Stimulated activated naive CD8-positive, alpha-beta T cell treated with anti-CD3 and anti-CD28 coated beads, Interleukin-15, amount 100 ng/mL, for 72 hours (primary cell): ENCODE measurements around the gene HHIPL1.

Source experiments
- ATAC-seq: fragments of 150-1000 bp; cut with Tn5 transposase; 2 replicates; pipeline ENCODE4 v1.10.0; 2021; ENCODE audit warnings: mild to moderate bottlenecking, moderate library complexity
- DNase-seq, 2 donors: peaks; one replicate each; pipeline ENCODE4 v3.0.0; 2021 to 2022
- H3K27ac Mint-ChIP-seq, 2 donors: one replicate each; pipeline ENCODE4 v1.8.0; 2022; ENCODE audit warnings: mild to moderate bottlenecking in 2 of 2, mixed read lengths in 2 of 2, moderate library complexity in 2 of 2
- H3K27me3 Mint-ChIP-seq: one replicate; pipeline ENCODE4 v1.8.0; 2022; ENCODE audit warnings: mixed read lengths
- H3K4me1 Mint-ChIP-seq: one replicate; pipeline ENCODE4 v1.8.0; 2022; ENCODE audit warnings: mild to moderate bottlenecking, mixed read lengths
- H3K4me3 Mint-ChIP-seq, 2 donors: one replicate each; pipeline ENCODE4 v1.8.0; 2022; ENCODE audit warnings: mild to moderate bottlenecking in 2 of 2, mixed read lengths in 2 of 2, moderate library complexity in 1 of 2
- H3K9me3 Mint-ChIP-seq, 2 donors: one replicate each; pipeline ENCODE4 v1.8.0; 2022; ENCODE audit warnings: mixed read lengths in 2 of 2

The HHIPL1 gene

DNA sequence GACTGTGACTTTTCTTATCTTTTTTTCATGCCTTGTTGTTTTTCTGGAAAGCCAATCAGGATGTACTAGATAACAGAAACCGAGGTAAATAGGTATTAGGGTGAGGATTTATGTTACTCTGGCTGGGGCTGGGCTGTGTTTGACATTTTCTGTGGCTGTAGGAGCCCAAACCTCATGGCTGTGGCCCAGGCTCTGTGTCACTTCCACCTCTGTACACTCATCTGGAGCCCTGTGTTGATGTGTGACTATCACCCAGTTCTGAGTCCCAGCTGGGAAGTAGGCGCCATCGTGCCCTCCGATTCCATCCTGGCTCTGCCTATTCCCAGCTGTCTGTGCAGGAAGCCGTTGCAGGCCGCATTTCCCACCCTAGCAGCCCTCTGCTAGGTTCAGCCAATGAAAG lies 1.6 kb upstream of the HHIPL1 start:
- no peak overlapping the region for H3K27ac Mint-ChIP-seq
- DNase-seq, result no peak
- peak; percentile 57 for ATAC-seq
- no peaks in the 10 kb centered on the region for H3K9me3 Mint-ChIP-seq
- no peak overlapping the region for H3K4me3 Mint-ChIP-seq
- H3K27me3 Mint-ChIP-seq, result peaks cover 42% of the 10 kb centered on the region
- H3K4me1 Mint-ChIP-seq, result peaks cover 8% of the 10 kb centered on the region

DNA sequence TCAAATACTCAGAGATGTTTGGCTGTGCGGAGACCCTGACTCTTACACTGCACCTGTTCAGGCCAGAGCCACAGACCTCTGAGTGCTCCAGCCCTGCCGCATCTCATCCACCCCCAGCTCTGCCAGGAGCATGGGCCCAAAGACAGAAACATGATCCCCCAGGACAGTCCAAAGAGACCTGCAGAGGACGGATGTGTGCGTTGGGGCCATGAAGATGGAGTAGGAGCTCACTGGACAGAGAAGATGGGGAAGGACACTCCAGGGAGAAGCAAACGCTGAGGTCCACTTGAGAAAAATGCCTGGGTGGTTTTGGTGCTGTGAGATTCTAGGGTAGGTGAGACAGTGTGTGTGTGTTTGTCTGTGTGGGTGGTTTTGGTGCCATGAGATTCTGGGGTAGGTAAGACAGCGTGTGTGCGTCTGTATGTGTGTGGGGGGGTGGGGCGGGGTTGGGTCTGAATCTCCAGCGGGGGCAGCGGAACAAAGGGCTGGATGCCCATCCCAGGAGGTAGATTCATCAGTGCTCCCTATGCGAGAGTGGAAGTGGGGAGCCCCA lies 818 bp upstream of the HHIPL1 start:
- ATAC-seq, result no peak
- Mint-ChIP-seq H3K27ac (peak overlapping the region in 1 of 2 donors; percentile 6), H3K4me3 (peak overlapping the region in 1 of 2 donors; percentile 8), H3K27me3 (peaks cover 42% of the 10 kb centered on the region), H3K4me1 (peaks cover 8% of the 10 kb centered on the region), H3K9me3 (no peaks in the 10 kb centered on the region)
- no peak for DNase-seq

DNA sequence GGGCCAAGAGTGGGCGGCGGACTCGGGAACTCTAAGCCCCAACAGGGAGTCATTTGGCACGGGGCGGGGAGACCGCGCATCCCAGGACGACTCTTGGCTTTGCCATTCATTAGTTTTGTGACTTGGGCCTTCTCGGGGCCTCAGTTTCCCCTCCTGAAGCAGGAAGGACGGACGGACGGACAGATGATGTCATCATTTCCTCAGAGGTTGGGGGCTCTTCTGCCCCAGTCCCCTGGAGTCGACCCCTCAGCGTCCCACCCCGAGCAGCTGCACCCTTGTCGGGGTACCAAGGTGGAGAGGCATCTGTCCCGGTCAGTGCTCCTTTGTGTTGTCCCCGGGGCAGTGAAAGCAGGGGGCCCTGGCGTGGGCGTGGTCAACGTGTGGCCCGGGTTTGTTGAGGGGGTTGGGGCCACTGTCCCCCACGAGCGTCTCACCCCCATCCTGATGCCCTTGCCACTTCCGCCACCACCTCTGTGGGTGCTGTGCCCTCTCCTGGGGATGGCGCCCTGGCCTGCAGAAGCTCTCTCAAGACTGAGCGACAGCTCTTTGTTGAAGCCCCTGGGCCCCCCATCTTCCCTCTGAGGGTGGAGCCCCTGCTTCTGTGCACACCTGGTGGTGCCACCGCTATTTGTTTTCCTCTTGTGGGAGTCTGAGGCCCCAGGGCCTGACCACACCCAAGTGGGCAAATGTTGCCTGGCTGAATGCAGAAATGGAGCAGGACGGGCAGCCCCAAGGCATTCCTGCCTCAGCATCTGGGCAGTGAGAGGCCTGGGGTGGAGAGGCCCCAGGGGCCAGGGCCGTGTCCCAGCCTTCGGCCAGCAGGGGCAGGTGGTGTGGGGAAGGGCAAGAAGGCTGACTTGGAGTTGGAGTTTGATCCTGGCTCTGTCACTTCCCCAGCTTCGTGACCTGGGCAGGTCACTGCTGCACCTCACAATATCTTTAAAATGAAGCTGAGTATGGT lies 896 bp downstream of the HHIPL1 start:
- no peak overlapping the region for H3K27ac Mint-ChIP-seq
- H3K9me3 Mint-ChIP-seq, result no peaks in the 10 kb centered on the region
- peak overlapping the region; percentile 12 to 34 for H3K4me3 Mint-ChIP-seq
- ATAC-seq (peak; percentile 26), DNase-seq (no peak)
- H3K27me3 Mint-ChIP-seq, result peaks cover 42% of the 10 kb centered on the region
- peaks cover 8% of the 10 kb centered on the region for H3K4me1 Mint-ChIP-seq

DNA sequence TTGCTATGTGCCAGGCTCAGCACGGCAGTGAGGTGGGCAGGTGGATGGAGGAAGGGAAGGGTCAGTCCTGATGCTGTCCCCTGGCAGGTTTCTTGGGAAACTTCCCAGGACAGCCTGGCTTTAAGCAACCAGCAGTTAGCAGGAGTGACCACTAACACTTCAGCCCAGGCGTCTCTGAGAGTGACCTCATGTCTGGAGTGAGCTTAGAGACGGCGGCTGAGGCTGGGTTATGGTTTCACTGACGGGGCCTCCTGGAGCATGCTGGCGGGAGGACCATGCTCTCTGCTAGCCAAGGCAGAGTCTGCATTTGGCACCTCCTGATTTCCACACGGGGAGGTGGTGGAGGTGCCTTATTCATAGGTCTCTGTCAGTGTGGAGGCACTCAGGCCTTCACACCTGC lies 2.5 kb downstream of the HHIPL1 start:
- H3K4me3 Mint-ChIP-seq, result no peak overlapping the region
- no peak for DNase-seq
- ATAC-seq, result no peak
- no peaks in the 10 kb centered on the region for H3K9me3 Mint-ChIP-seq
- peaks cover 42% of the 10 kb centered on the region for H3K27me3 Mint-ChIP-seq
- no peak overlapping the region for H3K27ac Mint-ChIP-seq
- peaks cover 8% of the 10 kb centered on the region for H3K4me1 Mint-ChIP-seq

DNA sequence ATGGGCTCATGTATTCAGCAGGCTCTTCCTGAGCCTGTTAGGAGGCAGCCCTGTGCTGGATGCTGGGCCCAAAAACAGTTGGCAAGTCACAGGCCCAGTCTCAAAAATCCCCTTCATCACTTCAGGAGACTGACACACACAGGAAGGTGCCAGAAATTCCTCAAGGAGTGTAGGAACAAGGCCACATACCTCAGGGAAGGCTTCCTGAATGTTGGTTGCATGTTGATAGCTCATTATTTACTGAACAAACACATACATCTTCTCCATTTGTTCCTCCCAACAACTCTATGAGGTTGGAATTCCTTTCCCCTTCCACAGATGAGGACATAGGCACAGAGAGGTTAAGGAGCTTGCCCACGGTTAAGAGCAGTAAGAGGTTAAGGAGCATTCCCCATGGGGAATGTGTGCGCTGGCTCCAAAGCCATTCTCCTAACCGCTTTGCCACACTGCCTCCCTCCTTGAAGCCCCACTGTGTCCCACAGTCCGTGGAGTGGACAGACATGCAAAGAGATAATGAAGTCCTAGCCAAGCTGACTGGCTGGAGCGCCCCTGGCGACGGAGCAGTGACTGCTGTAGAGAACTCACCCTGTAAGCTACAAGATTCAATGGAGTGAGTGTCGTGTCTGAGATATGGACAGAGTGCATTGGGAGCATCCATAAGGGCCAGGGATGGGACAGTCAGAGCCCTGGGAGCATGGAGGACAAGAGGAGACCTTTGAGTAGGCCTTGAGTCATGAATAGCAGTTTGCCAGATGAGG lies 3.3 kb downstream of the HHIPL1 start:
- DNase-seq (no peak), ATAC-seq (no peak)
- Mint-ChIP-seq H3K4me1 (peaks cover 8% of the 10 kb centered on the region), H3K9me3 (no peaks in the 10 kb centered on the region), H3K27me3 (peaks cover 39% of the 10 kb centered on the region), H3K4me3 (no peak overlapping the region), H3K27ac (no peak overlapping the region)

DNA sequence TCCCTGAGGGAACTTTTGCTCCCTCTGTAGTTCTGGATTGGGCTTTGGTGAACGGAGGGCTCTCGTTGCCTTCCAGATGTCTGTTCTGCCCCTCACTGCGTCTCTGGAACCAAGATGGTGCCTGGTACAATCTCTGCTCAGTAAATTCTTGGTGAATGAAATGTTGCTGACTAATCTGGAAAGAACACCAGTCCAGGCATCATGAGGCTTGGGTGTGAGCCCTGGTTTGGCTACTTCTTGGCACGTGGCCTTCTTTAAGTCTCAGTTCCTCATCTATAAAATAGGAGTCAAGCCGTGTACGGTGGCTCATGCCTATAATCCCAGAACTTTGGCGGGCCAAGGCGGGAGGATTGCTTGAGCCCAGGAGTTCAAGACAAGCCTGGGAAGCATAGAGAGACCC lies 4.3 kb downstream of the HHIPL1 start:
- H3K4me1 Mint-ChIP-seq, result peaks cover 8% of the 10 kb centered on the region
- DNase-seq (no peak), ATAC-seq (no peak)
- no peak overlapping the region for H3K27ac Mint-ChIP-seq
- H3K9me3 Mint-ChIP-seq, result no peaks in the 10 kb centered on the region
- no peak overlapping the region for H3K4me3 Mint-ChIP-seq
- peaks cover 36% of the 10 kb centered on the region for H3K27me3 Mint-ChIP-seq

DNA sequence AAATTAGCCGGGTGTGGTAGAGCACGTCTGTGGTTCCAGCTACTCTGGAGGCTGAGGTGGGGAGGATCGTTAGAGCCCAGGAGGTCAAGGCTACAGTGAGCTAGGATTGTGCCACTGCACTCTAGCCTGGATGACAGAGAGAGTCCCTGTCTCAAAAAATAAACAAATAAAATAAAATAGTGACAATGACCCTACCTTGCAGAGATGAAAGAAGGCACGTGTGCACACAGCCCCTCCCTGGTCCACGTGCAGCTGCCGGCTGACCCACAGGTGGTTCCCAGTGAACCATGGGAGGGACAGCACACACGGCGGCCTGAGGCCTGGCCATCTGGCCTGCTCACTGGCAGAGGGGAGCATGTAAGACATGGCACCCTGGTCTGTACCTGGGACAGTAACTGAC lies 4.7 kb downstream of the HHIPL1 start:
- DNase-seq (no peak), ATAC-seq (no peak)
- Mint-ChIP-seq H3K4me3 (no peak overlapping the region), H3K9me3 (no peaks in the 10 kb centered on the region), H3K27me3 (peaks cover 33% of the 10 kb centered on the region), H3K27ac (no peak overlapping the region), H3K4me1 (peaks cover 8% of the 10 kb centered on the region)

DNA sequence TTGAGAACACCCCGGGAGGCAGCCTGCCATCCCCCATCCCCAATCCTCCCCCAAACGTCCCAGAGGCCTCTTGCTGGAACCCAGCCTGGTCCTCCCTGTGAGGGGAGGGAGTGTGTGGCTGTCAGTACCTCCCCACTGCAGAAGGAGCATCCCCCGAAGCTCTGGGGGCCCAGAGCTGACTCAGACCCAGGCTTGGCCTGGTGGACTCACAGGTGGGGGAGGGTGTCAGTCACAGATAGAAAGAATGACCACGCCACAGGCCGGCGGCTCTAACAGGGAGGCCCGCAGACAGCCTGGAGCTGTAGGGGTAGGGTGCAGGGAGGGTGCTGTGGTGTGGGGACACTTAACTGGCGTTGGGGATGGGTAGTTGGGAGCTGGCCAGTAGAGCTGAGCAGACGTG lies 5.3 kb downstream of the HHIPL1 start:
- ATAC-seq (no peak), DNase-seq (no peak)
- no peak overlapping the region for H3K27ac Mint-ChIP-seq
- no peak overlapping the region for H3K4me3 Mint-ChIP-seq
- no peaks in the 10 kb centered on the region for H3K9me3 Mint-ChIP-seq
- peaks cover 38% of the 10 kb centered on the region for H3K27me3 Mint-ChIP-seq
- H3K4me1 Mint-ChIP-seq, result peaks cover 8% of the 10 kb centered on the region

DNA sequence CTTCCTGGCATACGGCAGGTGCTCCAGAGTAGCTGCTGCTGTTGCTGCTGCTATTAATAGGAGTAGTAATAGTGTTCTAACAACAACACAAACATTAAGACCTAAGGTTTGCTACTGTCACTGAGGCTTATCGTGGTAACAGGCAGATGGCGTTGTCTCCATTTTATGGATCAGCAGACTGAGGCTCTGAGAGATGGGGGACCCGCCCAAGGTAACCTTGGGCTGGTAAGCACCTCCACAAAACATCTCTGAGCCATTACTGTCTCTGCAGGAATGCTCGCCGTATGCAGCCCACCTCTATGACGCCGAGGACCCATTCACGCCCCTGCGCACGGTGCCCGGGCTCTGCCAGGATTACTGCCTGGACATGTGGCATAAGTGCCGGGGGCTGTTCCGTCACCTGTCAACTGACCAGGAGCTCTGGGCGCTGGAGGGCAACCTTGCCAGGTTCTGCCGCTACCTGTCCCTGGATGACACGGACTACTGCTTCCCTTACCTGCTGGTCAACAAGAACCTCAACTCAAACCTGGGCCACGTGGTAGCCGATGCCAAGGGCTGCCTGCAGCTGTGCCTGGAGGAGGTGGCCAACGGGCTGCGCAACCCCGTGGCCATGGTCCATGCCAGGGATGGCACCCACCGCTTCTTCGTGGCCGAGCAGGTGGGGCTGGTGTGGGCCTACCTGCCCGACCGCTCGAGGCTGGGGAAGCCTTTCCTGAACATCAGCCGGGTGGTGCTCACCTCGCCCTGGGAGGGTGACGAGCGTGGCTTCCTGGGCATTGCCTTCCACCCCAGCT lies 7.2 kb downstream of the HHIPL1 start:
- H3K27me3 Mint-ChIP-seq, result peaks cover 38% of the 10 kb centered on the region
- no peak overlapping the region for H3K4me3 Mint-ChIP-seq
- no peak for ATAC-seq
- no peaks in the 10 kb centered on the region for H3K4me1 Mint-ChIP-seq
- DNase-seq, result no peak
- H3K9me3 Mint-ChIP-seq, result no peaks in the 10 kb centered on the region
- H3K27ac Mint-ChIP-seq, result no peak overlapping the region

DNA sequence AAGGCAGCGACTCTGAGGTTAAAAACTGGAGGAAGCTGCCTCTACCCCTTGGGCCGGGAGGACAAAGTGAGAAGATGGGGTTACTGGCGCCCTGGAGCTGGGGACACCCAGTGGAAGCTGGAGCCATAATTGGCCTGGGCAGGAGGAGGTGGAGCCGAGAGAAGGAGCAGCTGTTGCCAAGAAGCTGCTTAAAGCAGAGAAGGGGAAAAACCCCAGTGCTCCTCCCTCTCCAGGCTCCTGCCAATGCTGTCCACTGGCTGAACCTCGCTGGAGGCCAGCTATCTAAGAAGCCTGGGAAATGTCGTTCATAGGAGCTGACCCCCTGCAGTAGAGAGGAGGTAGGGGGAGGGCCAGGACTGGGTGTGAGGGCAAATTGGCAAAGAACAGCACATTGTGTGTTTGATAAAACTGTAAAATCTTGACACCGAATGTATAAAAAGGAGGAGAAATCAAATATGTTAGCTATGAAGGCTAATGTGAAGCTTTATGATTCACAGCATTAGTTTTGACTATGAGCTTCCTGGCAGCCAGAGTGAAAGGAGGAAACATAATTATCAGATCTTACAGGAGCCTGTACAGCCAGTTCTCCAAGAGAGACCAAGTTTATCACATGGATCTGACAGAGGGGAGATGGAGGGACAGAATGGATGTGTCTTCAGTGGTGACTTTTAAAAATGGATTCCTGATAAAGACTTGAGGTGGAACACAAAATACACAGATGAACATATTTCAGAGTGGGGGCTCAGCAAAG lies 9.5 kb downstream of the HHIPL1 start:
- H3K4me1 Mint-ChIP-seq, result no peaks in the 10 kb centered on the region
- peaks cover 50% of the 10 kb centered on the region for H3K27me3 Mint-ChIP-seq
- no peak overlapping the region for H3K4me3 Mint-ChIP-seq
- no peaks in the 10 kb centered on the region for H3K9me3 Mint-ChIP-seq
- peak overlapping the region in 1 of 2 donors; percentile 59 for H3K27ac Mint-ChIP-seq
- DNase-seq (no peak), ATAC-seq (no peak)

DNA sequence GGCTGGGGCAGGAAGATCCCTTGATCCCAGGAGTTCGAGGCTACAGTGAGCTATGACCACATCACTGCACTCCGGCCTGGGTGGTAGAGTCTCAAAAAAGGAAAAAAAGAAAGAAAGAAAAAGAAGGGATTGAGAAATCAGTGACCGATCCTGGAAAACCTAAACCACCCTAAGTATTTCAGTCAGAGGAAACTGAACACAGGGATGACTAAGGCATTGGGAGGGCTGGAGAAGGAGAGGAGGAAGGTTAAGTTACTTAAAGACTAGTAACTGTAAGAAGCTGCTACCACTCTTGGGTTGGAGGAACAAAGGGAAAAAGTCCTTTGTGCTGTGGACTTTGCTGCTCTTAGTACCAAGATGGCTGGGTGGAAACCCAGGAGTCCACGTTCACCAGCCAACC lies 10.6 kb downstream of the HHIPL1 start:
- H3K4me1 Mint-ChIP-seq, result peaks cover 6% of the 10 kb centered on the region
- no peak overlapping the region for H3K27ac Mint-ChIP-seq
- peaks cover 59% of the 10 kb centered on the region for H3K27me3 Mint-ChIP-seq
- H3K4me3 Mint-ChIP-seq, result no peak overlapping the region
- no peaks in the 10 kb centered on the region for H3K9me3 Mint-ChIP-seq
- ATAC-seq, result no peak
- no peak for DNase-seq

DNA sequence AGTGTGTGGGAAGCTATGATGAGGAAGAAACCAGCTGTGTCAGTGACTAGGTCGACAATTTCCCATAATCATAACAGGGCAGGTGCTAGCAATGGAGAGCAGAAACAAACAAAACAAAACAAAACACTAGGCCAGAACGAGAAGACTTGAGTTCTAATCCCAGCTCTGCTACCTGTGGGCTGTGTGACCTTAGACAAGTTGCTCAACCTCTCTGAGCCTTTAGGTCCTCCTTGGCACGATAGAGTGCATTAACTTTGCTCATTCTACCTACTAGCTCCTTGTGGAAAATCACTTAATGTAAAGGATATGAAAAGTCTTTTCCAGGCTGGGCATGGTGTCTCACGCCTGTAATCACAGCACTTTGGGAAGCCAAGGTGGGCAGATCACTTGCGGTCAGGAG lies 11.2 kb downstream of the HHIPL1 start:
- ATAC-seq, result no peak
- DNase-seq, result no peak
- H3K9me3 Mint-ChIP-seq, result no peaks in the 10 kb centered on the region
- H3K27me3 Mint-ChIP-seq, result peaks cover 65% of the 10 kb centered on the region
- peaks cover 6% of the 10 kb centered on the region for H3K4me1 Mint-ChIP-seq
- H3K4me3 Mint-ChIP-seq, result no peak overlapping the region
- H3K27ac Mint-ChIP-seq, result no peak overlapping the region

DNA sequence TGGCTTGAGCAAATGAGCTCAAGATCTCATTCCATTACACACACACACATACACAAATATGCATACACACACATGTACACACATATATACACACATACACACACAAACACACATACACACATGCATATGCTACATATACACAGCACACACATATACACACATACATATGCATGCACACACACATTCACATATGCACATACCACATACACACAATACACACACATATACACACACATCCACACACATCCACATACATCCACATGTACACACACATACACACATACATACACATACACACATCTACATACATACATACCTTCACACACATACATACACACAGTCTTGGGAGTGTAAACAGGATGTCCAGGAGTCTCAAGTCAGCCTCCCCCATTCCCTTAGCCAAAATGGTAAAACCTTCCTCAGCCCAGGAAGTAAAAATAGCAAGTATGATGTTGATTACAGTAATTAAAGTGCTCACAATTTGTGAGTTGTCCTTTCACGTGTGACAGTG lies 12.8 kb downstream of the HHIPL1 start:
- no peak for ATAC-seq
- H3K4me1 Mint-ChIP-seq, result peaks cover 6% of the 10 kb centered on the region
- H3K27me3 Mint-ChIP-seq, result peaks cover 81% of the 10 kb centered on the region

DNA sequence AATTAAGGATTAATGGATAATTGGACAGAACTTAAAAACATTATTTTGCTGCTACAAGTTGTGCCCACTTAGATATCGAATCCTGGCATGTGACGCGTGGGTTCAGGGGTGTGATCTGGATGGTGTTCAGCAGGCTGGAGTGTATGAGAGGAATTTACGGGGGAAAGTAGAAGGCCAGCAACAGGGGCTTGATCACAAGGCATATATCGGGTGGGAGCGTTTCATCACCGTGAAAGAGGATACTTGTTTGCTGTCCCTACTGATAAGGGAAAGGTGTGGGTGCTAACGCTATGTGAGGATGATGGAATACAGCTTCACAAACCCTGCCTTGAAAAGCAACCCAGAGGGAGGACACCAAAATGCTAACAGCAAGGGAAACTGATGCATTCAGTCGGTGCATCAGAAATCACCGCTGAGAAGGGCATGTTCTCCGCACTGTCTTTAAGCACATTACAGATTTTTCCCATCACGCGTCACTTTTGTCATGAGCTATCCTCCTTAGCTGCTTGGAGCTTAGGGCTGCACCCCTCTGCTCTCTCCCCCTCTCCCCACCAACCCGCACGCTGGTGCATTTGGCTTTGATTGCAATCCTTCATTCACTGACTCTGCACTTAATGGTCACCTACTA lies 13.4 kb downstream of the HHIPL1 start:
- DNase-seq, result no peak
- Mint-ChIP-seq H3K27ac (no peak overlapping the region), H3K4me3 (no peak overlapping the region), H3K4me1 (peaks cover 6% of the 10 kb centered on the region), H3K27me3 (peaks cover 85% of the 10 kb centered on the region), H3K9me3 (no peaks in the 10 kb centered on the region)
- ATAC-seq, result no peak

More for the DNA sequence above, 12.8 kb downstream of the HHIPL1 start:
- no peak overlapping the region for H3K4me3 Mint-ChIP-seq
- no peaks in the 10 kb centered on the region for H3K9me3 Mint-ChIP-seq
- H3K27ac Mint-ChIP-seq, result no peak overlapping the region
- DNase-seq, result no peak
